NCI-H128 (cell line): Measurements from ENCODE around the gene MARCHF4.
A peak's percentile ranks its signal among the peaks of the same experiment; 100 is the strongest.
"Not testable (repeated sequence)": the region's sequence is repeated elsewhere in the genome, so short reads cannot be mapped to it uniquely, and the experiment has no call there.

Experiments used
- DNase-seq: peaks from one replicate; lab custom pipeline; 2025; ENCODE audit not compliant: unreplicated experiment; lab: John Stamatoyannopoulos, UW

Gene MARCHF4

GRCh38 chr2:216392018-216392562 lies 19.8 kb upstream of the MARCHF4 start:
- peak; percentile 30 for DNase-seq

- no peak for DNase-seq
Measured at GRCh38 chr2:216391401-216391800, 19.1 kb upstream of the MARCHF4 start.

GRCh38 chr2:216389570-216389969 lies 17.3 kb upstream of the MARCHF4 start:
- no peak for DNase-seq

DNA sequence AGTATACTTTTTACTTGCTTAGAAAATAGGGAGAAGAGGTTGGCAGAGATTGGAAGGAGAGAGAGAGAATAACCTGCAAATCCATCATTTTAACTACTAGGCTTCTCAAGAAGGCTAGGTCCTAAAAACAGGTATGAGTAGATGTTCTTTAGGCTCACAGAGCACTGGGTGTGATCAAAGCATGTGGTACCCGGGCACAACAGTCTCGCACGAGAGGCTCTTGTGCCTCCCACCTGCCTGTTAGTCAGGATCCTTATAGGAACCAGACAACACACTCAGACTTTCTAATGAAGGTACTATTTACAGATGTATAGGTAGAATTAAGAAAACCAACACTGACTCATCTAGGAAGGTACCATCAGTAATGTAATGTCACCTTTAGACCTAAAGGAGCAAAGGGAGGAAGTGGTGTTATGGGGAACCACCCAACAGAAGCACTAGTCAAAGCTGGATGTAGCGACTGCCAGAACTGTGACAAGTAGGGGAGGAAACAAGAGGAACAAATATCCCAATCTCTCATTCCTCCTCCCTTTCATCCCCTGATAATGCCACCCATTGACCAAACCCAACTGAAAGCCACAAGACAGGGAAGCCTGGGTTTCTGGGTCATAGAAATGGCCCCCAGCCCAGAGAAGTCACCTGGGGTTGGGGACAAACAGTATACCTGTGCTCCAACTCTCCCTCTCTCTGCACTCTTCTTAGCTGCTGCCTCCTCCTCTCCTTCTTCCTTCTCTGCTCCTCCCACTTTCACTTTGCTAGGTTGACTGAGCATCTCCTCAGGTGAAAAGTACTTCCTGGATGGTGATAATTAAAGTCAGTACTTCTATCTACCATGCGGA lies 16.0 kb upstream of the MARCHF4 start:
- no peak for DNase-seq

DNA sequence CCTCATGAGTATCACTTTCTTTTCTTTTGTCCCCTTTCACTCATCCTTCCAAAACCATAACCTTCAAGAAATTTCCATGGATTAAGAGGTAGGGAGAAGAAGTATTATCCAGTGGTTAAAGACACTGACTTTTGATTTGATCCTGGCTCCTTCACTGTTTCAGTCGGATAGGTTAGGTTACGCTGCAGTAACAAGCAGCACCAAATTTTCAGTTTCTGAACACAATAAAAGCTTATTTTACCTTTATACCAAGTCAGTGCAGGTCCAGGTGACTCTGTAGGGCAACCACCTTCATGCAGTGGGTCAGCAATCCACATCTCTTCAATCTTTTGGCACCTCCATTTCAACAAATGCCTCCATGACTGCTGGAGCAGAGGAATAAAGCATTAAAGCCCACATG lies 15.0 kb upstream of the MARCHF4 start:
- DNase-seq: no peak

DNA sequence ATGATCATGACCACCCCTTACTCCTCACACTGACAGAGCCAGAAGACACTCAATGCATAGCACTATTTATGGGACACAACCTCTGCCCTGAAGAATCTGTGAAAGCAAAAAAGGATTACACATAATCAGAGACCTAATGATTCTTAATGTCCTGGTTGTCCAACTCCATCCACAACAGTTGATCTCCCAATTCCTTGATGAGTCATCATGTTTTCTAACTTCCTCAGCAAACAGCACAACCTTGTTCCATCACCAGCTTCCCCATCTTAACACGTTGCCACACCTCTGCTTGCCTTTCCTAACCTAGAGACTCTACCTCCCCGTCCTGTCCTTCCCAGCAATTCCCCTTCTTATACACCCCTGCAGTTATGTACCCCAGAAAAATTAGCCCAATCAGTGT lies 13.2 kb upstream of the MARCHF4 start:
- no peak for DNase-seq

DNA sequence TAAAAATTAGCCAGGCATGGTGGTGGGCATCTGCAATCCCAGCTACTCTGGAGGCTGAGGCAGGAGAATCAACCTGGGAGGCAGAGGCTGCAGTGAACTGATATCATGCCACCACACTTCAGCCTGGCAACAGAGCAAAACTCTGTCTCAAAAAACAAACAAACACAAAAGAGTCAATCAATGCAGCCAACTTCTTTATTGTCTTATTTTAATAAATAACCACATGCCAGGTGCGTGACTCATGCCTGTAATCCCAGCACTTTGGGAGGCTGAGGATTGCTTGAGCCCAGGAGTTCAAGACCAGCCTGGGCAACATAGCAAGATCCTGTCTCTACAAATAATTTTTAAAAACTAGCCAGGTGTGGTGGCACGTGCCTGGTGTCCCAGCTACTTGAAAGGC lies 12.1 kb upstream of the MARCHF4 start:
- DNase-seq: not testable (repeated sequence)

DNA sequence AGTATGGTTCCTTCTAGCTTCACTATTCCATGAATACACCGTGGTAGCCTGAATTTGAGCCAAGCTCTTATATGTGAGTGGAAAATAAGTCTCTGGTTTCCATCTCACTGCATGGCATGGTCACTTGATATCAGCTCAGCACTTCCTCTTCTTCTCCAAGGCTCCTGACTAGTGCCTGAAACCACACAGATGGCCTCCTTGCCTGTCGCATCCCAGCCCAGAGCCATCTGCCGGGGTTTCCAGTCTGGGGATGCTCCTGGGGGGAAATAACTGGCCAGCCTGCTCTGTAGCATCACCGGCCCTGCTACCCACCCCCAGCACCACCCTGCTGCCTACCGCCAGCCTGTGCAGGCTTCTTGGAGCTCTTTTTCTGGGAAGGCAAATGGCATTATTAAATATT lies 7.7 kb upstream of the MARCHF4 start:
- no peak for DNase-seq

DNA sequence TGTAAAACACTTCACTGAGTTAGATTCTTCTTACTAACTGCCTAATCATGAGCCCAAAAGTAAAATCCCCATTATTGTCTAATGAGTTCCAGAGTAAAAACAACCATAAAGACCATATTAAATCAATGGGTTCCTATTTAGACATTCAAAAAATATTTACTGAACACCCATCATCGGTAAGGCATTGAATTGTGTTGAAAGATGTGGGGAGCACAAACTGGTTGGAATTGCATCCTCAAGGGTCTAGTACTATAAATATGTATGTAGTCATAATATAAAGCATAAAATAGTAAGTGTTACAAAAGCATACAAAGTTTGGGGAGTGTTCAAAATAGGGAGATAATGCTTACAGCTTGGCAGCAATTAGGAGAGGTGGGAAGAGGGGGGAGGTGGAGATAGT lies 3.0 kb upstream of the MARCHF4 start:
- no peak for DNase-seq

GRCh38 chr2:216373896-216374295 lies 1.6 kb upstream of the MARCHF4 start:
- DNase-seq: no peak

GRCh38 chr2:216372761-216373291 lies 543 bp upstream of the MARCHF4 start:
- DNase-seq: no peak

GRCh38 chr2:216370961-216371712 lies 1.1 kb downstream of the MARCHF4 start:
- no peak for DNase-seq

GRCh38 chr2:216369821-216370220 lies 2.5 kb downstream of the MARCHF4 start:
- no peak for DNase-seq

DNA sequence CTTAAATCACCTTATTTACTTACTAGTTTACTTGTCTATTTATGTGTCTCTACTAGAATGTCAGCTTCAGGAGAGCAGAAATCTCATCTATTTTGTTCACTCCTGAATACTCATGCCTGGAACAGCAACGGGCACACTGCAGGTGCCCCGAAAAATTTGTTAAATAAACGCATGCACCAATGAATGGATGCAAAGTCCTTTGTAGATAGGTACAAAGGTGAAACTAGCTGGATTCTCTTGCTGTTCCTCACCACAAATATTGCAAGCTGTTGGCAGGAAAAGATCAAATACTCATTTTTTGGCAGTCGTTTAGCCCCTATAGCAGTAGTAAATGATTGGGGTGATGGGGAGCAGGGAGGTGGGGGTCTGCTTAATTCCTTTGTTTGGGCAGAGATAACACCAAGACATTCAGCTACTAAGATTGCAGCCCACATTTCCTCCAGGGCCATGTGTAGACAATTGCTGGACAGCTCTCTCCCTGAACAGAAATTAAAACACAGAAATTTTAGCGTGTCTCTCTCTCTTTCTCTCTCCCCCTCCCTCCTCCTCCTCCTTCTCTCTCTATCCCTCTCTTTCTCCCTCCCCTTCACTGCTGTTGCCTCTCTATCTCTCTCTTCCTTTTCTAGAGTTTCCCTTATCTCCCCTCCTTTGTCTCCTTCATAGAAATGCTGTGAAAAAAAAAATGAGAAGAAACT lies 5.4 kb downstream of the MARCHF4 start:
- DNase-seq: no peak

- no peak for DNase-seq
Measured at GRCh38 chr2:216365518-216365917, 6.8 kb downstream of the MARCHF4 start.

DNA sequence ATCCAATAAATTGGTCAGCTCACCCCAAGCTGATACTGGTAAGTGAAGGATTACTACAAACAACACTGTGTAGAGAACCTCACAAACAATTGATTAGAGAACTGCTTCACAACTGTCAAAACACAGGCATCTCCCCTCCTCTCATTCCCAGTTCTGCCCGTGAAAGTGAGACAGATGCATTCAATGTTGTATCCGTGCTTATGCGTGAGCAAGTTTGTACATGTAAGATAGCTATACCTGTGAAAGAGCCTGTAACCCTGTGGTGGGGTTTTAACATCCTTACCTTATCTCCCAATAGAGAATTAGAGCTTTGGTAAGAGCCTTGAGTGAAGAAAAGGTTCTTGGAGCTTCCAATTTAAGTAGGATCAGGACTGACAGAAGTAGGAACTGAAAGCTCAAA lies 9.1 kb downstream of the MARCHF4 start:
- DNase-seq: no peak

- no peak for DNase-seq
Measured at GRCh38 chr2:216362730-216363129, 9.6 kb downstream of the MARCHF4 start.

GRCh38 chr2:216355711-216356110 lies 16.6 kb downstream of the MARCHF4 start:
- no peak for DNase-seq

DNA sequence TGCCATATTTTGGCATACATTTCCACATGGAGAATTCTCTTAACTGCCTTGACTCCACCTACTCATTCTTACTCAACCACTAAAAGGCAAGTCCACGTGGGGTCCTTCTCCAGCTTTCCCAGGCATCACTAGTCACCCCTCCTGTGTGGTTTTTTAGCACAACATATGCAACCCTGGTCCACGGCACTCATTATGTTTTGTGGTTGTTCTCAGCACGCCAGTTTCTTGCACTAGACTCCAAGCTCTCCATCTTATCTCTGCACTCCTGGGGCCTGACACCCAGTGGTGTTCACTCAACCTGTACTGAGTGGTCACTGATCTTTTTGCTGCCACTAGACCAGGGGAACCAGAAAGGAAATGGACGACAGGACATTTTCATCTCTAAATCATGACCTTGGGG lies 18.0 kb downstream of the MARCHF4 start:
- no peak for DNase-seq

DNA sequence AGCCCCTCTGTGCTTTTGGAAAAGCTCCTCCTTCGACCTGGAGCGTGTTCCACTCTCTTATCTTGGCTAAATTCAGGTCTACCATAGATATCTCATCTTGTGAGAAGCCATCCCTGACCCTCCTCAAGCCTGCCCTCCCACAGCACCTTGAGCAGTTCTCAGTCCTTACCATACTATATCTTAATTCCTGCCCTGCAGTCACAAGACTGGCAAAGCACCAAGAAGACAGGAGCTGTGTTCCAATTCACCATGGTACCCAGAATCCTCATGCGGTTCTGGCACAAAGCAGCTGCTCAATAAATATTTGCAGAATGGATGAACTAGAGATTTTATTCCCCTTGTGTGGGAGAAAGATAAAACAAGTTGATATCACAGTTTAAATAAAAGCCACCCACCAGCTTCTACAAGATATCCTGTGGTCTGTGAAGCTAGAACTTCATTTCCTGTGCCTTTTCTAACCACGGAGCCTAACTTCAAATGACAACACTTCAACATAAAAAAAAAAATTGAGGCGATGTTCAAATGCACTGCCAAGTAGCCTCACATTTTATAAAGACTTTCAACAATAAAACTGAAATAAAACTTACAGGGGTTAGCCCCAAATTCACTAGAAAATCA lies 19.5 kb downstream of the MARCHF4 start:
- no peak for DNase-seq
